RPMI7951 (cell line): Measurements from ENCODE around the gene BRME1. TPM values are rescaled to one million over a fixed set of nuclear protein-coding genes. Genes with fewer than 3 reads are reported as not detected.

Experiments used
- DNase-seq: peaks from one replicate; pipeline ENCODE4 v3.0.0-alpha.2; 2012; ENCODE audit warnings: low read depth
- total RNA-seq: library from RNA; depleted of rRNA; stranded (reverse); fragments of >200 nt; shearing (Covaris generic); gene quantifications from 2 replicates; pipeline ENCODE4 v1.2.3, GENCODE V29; 2014

The BRME1 gene
- total RNA-seq, 1 experiment from 2014 or later = 1.6 TPM

DNA sequence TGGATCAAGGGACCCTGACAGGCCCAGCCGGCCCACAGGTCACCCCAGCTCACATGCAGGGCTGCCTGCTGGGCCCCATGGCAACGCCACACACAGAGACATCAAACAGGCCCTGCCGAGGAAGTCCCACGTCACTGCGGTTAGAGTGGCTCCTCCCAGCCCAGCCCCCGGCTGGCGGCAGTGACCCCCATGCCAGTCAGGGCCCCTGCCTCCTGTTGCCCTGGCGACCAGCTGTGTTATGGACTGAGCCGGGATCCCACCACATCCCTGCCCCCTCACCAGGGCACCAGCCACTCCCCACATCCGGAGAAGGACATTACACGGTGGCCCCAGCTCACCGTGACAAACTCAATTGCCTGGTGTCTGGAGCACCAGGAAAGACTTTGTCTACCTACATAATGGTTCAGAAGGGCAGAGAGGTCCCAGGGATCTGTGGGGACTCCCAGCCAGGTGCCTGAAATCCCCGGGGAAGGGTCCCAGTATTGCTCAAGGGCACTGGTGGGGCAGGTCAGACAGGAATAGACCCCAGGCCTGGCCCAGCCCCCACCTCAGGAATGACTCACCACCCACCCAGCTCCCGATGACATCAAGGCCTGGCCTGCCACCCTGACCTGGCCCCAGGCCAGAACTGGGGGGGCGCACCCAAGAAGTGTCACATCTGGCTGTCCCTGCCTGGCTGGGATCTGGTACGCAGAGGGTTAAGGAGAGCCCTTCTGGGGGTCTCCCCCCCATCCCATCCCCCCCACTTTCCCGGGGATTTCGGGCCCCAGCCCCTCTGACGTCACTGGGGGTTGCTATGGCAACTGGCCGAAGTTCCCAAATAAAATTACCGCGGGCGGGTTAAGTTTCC lies 59.1 kb downstream of the BRME1 start:
- peak; percentile 99 for DNase-seq

DNA sequence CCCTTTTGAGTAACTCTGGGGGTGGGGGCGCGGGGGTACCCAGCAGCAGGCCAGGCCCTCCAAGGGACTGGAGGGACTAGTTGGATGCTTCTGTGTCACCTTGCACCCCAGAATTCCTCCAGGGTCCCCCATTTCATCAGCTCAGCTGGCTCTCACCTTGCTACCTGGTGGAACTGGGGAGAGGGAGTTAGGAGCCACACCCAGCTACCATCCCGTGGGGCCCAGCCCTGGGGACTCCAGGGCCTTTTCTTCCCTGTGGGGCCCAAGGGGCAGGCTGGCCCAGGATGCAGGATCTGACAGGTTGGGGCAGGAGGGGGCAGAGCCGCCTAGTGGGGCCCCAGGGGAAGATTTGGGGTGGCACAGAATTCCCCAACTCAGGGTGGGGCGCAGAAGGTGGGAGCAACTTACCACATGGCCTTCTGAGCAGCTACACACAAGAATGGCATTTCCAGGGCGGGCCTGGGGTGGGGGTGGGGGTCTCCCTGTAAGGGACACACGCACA lies 61.7 kb downstream of the BRME1 start:
- no peak for DNase-seq

DNA sequence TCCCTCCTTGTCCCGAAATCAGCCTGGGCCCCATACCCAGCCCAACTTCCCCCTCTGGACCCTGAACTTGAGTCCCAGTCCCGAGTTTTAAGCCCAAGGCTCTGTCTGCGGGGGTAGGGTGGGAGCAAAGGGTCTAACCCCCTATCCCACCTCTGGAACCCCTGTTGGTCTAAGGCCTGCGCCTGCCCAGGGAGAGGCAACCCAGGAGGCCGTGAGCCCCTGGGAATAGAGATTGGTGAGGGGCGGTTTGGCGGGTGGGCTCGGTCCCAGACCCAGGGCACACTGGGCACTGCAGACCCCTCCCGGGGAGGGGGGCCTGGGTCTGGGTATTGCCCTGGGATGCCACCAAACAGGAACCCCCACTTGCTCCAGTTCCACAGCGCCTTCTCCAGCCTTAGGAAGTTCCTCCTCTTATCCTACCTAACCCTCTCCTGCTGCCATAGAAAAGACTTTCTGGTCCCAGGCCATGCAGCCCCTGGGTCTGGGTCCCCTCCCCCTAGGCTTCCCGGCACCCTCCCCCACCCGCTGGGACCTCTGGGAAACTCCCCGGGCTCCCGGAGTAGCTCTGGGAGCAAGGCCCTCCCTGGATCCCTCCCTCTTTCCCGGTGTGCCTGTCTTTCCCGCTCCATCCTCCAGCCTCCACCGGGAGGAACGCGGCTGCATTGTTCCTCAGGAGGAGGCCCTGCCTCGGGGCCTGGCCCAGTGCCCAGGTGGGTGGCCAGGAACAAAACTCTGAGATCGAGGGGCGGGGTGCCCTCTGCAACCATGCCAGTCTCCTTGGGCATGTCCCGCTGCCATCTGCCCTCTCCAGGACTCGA lies 62.6 kb downstream of the BRME1 start:
- DNase-seq = peak; percentile 87

DNA sequence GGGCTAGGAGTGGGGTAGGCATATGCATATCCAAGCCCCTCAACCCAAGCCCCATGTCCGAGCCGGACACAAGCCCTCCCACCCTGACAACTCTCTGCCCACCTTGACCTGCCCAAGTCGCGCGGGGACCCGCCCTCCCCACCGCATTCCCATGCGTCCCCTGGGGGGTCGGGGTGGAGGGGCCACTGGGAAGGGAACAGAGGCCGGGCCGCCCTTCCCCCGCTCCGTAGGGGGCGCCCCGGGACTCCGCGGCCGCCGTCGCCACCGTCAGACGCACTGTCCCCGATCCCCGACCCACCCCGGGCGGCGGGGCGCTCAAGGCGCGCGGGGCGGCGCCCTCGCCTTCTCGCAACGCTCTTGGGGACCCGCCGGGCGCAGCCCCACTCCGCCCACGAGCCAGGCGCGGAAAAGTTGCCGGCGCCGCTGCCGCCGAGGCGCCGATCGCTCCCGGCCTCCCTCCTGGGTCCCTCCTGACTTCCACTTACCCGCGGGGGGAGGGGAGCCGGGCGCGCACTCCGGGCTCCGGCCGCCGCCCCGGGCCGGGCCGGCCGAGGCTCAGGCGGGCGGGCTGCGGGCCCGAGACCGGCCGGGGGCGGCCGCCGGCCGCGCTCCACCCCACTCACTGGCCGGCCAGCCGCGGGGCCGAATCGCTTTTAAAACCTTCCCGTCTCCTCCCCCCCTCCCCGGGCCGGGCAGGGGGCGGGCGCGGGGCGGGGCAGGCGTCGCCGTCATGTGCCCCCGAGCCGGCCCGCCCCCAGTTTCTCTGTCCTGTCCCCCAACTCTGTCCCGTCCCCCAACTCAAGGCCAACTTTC lies 63.4 kb downstream of the BRME1 start:
- peak; percentile 83 for DNase-seq

DNA sequence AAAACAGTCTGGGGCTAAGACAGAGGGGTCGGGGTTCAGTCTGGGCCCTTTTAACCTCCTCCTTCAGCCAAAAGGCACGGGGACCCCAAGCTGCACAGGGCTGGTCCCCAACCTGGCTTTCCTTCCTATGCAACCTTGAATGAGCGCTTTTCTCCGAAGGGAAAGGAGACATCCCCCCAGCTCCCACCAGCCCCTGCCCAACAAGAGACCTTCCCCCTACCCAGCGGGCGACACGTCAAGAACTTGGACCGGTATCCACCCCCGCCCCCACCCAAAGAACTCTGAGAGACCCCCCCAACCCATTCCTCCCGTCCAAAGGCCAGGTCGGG lies 64.0 kb downstream of the BRME1 start:
- DNase-seq = no peak

DNA sequence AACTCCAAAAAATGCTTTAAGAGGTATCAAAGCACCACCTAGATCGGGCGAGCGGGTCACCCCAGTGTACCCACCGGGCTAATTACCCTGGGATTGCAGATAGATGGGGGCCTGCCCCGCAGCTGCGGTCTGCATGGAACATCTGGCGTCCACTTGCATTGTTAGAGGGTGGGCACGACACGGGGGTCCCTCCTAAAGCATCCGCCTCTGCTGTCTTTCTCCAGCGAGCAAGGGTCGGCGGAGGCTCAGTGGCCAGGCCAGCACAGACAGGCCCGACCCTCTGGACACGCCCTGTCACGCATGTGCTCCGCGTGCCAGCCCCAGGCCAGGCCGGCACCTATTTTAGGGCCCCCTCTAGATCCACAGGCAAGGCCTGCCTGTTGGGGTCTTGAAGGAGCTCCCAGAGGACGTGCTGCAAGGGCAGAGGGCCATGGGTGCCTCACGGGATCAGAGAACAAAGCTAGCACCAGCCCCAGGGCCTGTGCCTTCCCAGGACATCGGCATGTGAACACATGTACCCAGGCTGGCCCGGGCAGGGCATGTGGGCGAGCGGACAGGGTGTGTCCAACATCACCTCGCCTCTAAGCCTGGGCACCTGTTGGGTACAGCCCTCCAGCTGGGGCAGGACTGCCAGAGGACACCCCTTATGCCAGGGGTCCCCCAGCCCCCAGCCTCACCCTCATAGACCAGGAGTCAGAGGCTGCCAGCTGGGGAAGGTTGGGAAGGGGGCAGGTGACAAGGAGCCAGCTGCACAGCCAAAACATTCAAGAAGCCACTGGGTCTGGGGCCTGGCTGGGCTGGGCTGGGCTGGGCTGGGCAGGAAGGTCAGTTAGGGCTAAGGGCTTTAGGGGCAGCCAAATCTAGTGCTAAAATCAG lies 64.6 kb downstream of the BRME1 start:
- peak; percentile 69 for DNase-seq

DNA sequence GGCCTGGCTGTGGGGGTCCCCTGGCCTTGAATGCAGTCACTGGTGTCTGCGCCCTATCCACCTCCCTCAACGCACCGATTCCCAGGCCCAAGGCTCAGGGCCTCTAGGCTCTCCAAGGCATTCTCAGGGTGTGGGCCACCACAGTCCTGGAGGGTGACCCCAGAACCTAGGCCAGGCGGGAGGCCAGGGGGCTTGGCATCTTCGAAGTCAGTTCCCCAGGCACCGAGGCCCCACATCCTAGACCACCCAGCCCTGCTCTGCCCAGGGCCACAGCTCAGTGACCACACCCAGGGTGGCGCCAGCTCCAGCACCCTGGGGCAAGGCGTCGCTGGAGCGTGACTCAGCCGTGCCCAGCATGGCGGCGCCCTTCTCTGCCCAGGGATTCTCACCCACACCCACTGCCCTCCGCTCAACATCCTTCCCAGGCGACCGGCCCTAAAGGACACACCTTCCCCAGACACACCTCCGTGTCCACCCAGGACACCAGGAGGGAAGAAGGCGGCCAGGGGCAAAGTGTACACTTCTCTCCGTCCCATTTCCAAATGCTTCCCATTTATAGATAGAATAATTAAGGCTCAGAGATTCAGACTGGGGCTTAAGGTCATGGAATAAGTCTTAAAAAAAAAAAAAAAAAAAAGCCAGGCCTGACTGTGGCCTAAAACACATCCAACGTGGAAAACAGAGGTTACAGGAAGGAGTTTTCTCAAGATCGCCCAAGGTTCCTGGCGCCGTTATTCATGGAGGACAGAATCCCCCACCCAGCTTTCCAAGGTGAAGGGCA lies 65.4 kb downstream of the BRME1 start:
- DNase-seq = peak; percentile 87

DNA sequence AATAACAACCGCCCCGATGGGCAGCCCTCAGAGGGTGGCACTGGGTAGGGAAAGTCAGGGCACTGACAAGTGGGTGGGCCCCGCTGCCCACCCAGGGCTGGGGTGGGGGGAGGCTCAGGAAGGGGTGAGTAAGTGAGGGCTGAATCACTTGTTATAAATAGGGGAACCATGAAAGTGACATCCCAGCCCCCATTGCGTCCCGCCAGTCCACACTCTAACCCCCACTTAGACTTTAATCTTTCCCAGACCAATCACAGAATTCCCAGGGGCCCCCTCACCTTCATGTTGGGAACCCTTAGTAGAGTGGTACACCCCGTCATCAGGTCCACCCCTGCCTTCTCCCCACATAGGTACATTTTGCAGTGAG lies 66.0 kb downstream of the BRME1 start:
- no peak for DNase-seq

DNA sequence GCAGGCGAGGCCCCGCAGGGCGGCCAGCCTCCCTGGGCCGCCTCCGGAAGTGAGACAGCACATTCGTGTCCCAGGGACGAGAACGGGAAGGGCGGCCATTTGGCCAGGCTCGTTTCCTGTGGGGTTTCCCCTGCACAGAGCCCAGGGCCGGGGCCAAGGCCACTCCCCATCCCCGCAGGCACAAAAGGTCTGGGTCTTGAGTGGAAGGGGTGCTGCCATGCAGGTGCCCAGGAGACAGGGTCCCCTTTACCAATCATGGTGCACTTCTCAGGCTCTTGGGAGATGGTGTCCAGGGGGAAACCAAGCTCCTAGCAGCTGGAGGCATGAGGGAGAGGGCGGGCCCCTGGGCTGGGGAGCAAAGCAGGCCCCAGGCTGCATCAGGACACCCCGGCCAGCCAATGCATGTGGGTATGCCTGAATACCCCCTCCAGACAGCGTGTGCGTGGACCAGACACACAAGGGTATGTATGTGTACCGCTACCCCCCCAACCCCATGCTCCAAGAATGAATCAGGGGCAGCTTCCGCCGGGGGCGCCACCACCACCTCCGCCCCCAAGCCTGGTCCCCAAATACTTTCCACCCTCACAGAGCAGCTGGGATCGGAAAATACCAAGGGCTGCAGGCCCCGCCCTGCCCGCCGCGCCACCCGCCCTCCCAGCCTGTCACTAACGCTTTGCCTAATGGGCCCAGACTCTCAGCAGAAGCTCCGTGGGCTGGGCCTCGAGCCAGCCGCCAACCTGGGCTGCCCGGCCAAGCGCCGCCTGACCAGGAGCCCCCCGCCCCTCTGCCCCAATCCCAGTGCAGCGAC lies 66.6 kb downstream of the BRME1 start:
- peak; percentile 96 for DNase-seq

DNA sequence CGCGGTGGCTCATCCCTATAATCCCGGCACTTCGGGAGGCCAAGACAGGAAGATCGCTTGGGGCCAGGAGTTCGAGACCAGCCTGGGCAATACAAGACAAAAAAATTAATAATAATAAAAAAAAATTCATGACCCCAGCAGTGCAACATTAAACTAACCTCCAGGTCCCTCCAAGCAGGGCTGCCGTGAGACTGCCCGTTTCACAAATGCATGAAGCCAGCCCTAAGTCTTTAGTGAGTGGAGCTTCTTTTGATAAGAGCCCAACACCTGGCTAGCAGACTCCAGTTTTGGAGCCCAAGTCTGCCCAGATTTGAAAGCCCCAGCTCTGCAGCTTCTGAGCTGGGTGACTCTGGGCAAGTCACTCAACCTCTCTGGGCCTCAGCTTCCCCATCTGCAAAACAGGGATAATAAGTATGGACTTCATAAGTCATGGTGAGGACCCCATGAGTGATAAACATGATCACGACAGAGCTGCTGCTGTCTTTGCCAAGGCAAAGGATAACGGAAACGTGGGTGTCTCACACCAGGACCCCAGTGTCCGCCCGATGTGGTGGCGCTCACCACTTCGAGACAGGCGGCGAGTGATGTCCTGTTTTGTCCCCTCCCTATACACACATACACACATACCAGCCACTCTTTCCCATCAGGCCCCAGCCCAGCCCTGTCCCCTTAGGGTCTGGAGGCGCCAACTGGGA lies 67.3 kb downstream of the BRME1 start:
- no peak for DNase-seq

DNA sequence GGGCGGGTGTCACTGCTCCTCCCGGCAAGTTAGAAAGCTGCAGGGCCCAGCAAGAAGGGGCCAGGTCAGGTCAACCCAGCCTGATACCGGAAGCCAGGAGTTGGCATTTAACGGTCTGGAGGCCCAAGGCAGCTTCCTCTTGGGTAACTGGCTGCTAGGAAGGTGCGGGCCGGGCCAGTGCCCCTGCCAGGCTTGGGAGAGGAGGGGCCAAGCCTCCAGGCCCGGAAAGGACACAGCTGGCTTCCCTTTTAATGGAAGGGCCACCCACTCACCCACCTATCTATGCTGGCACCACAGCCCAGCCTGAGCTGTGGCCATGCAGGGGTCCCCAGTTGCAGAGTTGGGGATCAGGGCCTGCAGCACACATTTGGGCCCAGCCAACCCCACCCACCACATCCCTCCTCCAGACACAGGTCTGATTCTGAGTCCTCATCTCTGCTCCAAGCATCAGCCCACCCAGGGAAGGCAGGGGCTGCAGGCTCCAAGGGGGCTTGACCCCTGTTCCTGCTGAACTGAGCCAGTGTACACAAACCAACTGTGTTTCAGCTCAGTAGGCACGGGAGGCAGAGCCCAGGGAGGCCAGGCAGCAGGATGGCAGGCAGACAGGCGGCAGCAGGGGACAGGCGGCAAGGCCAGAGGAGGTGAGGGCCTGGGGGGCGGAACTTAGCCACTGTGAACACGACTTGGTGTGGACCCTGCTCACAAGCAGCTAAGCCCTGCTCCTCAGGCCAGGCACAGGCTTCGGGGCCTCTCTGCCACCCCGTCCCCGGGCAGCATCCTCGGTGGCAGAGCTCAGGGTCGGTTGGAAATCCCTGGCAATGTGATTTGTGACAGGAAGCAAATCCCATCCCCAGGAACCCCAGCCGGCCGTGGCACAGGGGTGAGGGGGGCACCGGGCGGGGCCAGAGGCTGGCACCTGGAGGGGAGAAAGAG lies 69.9 kb downstream of the BRME1 start:
- peak; percentile 62 for DNase-seq

DNA sequence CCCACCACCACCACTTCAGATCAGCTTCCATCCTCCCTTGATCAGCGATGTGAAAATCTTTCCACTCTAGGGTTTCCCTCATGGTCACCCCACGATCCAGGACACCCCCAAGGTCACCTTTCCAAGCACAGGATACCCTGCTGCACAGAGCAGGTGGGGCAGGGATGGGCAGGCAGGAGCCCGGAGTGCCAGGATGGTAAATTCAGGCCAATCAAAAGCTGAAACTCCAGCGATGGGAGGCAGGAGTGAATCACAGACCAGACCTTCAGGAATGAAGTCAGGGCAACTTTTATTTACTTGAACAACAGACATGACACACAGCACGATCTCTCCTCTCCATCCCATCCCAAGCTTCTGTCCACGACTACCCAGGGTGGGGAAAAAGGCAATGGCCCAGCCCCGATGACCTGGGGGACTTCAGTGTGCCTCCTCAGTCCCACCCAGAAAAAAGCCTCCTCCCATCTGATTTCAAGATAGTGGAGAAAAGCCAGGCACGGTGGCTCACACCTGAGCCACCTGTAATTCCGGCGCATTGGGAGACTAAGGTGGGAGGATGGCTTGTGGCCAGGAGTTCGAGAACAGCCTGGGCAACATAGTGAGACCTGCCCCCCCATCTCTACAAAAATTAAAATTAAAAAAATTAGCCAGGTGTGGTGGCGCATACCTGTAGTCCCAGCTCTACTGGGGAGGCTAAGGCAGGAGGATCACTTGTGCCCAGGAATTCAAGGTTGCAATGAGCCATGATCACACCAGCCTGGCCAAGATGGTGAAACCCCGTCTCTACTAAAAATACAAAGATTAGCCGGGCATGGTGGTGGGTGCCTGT lies 71.5 kb downstream of the BRME1 start:
- peak; percentile 70 for DNase-seq

DNA sequence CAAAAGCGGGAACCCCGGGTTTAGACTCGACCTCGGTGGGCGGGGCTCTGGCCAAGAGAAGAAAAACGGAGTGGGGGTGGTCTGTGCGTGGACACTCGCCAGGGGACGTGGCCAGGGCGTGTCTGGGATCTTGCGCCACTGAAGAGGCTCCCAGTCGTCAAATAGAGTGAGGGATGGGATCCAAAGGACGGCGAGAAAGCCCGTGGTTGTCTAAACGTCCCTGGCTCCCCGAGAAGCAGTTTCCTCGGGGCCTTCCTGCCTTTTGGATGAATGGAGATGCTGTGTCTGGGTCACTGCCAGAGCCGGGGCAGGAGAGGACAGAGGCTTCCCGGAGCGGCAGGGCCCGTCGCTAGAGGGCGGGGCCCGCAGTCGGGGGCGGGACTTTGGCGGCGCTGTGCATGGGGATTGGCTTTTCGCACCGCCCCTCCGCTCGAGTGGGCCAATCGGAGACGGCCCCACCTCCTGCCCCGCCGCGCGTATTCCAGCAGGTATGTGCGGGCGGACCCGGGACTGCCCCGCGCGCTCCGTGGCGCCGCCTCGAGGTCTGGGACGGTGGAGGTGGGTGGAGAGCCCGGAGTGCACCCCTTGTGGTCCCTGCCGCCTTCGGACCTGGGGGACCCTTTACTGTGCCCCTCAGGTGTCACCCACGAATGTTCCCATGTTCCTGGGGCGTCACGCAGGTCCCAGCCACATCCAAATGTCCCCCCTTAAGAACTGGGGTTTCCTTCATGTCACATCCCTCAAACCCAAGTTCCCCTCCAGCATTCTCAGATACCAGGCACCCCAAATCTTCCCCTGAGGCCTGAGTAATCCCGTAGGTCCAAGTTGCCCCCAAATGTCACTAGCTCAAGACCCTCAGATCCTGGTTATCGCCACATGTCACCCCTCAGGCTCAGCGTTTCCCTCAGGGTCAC lies 72.3 kb downstream of the BRME1 start:
- peak; percentile 92 for DNase-seq
